GM18511 (cell line): ENCODE measurements around the gene SHE.
A peak's percentile ranks its signal among the peaks of the same experiment; 100 is the strongest.

Experiments used
- ATAC-seq: cut with Tn5 transposase; IDR thresholded peaks from one replicate; pipeline ENCODE4 v1.9.1; 2021; ENCODE audit warnings: mild to moderate bottlenecking, moderate library complexity; ENCODE audit not compliant: unreplicated experiment

Gene SHE

GRCh38 chr1:154453161-154453560, 49.1 kb downstream of the SHE start:
- ATAC-seq, result no peak

GRCh38 chr1:154448331-154448811, 53.8 kb downstream of the SHE start:
- no peak for ATAC-seq

DNA sequence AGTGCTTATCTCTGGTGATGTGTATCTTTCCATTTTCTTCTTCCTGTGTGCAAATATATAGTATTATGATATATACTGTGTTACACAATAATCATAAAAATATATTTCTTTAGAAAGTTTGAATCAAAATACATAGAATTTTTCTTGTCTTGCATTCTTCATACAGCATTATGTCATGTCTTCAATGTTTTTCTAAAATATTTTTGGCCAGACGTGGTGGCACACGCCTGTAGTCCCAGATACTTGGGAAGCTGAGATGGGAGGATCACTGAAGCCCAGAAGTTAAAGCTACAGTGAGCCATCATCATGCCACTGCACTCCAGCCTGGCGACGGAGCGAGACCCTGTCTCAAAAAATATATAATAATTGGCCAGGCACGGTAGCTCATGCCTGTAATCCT, 55.4 kb downstream of the SHE start:
- ATAC-seq, result no peak

DNA sequence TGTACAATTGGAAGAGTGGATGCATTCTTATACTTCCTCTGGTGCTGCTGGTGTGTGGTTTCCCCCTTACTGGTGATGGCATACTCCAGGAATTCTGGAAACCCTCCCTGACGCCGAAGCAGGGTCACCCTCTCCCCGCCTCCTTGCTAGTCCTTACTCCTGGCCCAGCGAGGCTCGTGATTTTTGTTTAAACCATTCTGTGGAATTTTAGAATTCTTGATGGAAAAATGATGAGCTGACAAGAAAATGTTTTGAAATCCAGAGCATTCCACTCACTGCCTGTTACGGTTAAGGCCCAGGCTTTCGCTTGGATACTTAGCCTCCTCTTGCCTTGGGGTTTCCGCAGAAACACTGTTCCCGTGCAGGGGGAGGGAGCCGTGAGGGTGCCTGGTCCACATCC, 55.9 kb downstream of the SHE start:
- no peak for ATAC-seq

DNA sequence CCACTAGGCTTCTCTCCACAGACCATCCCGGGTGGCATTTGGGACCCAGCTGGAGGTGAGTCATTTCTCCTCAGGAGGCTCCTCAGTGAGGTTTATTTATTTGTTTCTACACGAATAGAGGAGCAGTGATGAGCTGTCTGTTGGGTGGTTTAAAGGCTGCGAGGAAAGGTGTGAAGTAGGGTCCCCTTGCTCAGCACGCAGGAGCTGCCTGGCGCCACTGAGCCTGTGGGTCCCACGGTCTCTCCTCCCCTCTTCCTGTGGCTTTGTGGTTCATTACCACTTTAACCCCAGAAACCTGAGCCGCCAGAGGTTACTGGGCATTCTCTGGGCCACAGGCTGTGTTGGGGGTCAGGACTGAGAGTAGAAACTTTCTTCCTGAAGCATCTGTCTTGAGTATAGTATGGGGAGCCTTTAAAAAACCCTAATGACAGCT, 57.2 kb downstream of the SHE start:
- peak; percentile 81 for ATAC-seq

DNA sequence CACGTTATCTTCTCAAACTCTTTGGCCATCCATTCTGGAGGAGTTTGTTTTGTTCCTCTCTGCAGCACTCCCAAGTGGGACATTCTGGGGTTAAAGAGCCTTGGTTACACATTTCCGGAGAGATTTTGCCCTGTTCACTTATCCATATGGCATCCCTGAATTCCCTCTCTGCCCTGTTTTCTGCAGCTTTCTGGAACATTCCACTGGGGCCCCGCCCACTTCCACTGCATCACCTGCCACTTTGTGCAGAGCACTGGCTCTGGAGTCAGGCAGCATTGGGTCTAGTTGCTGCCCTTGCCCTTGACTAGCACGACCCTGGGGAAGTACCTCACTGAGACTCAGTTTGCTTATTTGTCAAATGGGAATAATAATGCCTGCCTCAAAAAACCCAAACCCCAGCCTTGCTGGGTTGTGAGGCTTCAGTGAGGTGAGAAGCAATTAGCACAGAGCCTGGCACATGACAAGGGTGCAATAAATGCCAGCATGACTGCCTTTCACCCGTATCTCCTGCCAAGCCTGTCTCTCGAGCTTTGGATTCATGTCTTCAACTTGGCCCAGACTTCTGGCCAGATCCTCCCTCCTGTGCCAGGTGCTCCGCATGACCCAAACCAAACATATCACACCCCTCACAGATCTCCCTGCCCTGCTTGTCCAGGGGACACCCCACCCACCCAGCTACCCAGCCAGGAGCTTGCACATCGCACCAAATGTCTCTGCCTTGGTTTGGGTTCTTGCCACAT, 58.8 kb downstream of the SHE start:
- no peak for ATAC-seq

DNA sequence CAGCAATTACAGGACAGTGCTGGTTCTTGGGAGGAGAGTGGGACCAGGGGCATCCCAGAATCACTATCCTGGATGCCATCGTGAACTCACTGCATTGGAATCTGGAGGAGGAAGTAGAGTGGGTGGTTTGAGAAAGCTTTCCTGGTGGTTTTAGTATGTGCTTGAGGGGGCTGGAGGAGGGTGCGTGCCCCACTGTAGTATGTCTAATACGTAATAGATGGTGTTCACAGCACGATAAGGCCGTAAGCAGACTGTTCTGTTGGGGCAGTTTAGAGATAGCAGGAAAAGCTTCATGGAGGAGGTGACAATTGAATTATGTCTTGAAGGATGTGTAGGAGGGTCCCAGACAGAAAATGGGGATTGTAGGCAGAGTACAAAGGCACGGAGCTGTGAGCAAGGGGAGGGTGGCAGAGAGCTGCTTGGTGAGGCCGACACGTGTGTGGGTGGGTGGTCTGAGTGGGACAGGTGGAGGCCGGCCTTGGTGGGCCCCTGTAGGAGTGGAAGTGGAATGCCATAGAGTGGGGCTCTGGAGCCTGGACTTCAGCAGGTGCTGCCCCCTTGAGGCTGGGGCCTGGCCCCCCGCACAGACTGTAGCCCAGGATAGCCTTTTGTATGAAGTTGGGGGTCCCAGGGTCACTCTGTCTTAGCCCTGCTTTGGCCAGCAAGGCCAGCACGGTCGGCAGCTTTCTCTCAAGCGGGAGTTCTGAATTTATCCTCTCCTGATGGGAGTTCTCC, 60.0 kb downstream of the SHE start:
- no peak for ATAC-seq

GRCh38 chr1:154441241-154441888, 60.8 kb downstream of the SHE start:
- ATAC-seq, result no peak

DNA sequence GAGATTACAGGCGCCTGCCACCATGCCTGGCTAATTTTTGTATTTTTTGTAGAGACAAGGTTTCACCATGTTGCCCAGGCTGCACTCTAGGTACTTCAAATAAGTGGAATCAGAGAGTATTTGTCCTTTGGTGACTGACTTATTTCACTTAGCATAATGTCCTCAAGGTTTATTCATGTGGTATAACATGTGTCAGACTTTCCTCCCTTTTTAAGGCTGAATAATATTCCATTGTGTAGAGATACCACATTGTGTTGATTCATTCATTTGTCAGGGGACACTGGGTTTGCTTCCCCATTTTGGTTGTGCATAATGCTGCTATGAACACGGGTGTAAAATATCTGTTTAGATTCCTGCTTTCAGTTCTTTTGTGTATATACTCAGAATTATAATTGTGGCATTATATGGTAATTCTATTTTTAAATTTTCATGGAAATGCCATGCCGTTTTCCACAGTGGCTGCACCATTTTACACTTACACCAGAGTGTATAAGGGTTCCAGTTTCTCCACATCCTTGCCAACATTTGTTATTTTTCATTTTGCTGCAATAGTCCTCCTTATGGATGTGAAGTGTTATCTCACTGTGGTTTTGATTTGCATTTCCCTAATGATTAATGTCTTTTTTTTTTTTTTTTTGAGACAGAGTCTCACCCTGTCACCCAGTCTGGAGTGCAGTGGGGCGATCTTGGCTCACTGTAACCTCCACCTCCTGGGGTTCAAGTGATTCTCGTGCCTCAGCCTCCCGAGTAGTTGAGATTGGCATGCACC, 62.0 kb downstream of the SHE start:
- no peak for ATAC-seq

DNA sequence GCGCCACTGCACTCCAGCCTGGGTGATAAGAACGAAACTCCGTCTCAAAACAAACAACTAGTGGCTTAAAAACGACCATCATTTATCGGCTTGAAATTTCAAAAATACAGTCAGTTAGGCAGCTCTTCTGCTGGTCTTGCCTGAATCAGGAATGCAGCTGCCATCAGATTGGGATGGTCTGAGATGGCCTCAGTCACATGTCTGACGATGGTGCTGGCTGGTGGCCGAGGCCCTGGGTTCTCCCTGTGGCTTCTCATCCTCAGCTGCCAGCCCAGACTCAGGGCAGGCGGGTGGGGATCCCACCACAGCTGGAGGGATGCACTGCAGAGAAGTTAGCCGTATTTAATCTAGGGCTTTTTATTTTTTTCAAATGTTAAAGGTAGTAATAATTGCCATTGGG, 65.8 kb downstream of the SHE start:
- no peak for ATAC-seq

DNA sequence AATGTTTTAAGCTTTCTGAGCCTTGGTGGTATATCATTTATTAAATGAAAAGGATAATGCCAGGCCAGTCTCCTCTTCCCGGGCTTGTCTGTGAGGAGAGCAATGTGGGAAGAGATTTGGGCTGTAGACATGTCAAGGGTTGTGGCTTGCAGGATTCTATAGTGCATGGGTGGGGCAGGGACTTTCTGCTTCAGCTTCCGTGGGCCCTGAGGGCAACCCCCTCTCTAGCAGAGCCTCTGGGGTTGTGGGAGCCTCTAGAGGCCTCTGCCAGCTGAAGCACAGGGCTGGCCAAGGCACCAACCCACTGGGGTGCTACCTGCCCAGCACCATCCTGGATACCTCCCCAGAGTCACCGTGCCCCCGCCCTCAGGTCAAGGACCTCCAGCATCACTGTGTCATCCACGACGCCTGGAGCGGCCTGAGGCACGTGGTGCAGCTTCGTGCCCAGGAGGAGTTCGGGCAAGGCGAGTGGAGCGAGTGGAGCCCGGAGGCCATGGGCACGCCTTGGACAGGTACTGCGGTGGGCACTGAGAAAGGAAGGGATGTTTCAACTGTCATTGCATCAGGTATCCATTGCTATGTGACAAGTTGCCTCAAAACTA, 66.5 kb downstream of the SHE start:
- ATAC-seq, result no peak

GRCh38 chr1:154434346-154435085, 67.7 kb downstream of the SHE start:
- ATAC-seq, result no peak

- ATAC-seq, result no peak
These were observed 68.9 kb downstream of the SHE start for GRCh38 chr1:154433161-154433764.

DNA sequence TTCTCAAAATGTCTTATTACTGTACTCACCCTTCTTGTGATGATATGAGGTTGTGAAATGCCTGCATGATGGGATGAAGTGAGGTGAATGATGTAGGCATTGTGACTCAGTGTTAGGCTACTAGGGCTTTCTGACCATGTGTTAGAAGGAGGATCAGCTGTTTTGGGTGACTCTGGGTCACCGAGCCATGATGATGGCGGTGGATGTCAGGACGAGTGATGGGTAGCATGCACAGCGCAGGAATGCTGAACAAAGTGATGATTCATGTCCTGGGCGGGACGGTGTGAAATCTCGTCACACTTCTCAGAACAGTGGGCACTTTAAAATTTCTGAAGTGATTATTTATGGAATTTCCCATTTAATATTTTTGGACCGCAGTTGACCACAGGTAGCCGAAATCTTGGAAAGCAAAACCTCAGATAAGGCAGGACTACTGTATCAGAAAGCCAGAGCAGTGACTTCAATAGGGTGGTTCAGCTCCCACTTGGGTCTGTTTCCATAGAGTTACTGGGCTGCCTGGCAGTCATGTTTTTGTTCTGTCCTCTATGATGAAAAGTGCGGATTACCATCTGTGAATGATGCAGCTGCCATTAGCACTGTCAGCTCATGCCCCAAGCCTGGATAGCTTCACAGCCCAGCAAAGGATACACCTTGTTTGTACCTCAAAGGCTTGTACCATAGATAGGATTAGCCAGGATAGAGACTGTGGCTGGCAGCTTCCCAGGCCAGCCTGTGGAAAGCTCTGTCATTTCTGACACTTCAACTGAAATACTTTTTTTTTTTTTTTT, 70.4 kb downstream of the SHE start:
- no peak for ATAC-seq

GRCh38 chr1:154430903-154431302, 71.3 kb downstream of the SHE start:
- no peak for ATAC-seq

GRCh38 chr1:154429841-154430611, 72.2 kb downstream of the SHE start:
- no peak for ATAC-seq
